Parathyroid adenoma (tissue), 2 donors: ENCODE measurements around the gene FAM110D.

Experiments
- H2AFZ ChIP-seq: fragments of 300-600 bp; sonication (generic); one replicate; pipeline ENCODE4 v1.7.0; 2017; ENCODE audit warnings: antibody characterized with exemption, mild to moderate bottlenecking
- H3K27ac ChIP-seq: fragments of 300-600 bp; sonication (generic); one replicate; pipeline ENCODE4 v1.7.0; 2017
- H3K27me3 ChIP-seq: fragments of 300-600 bp; sonication (generic); one replicate; pipeline ENCODE4 v1.7.0; 2017; ENCODE audit warnings: low read length; ENCODE audit not compliant: control insufficient read depth, insufficient read depth
- H3K36me3 ChIP-seq: fragments of 300-600 bp; sonication (generic); one replicate; pipeline ENCODE4 v1.7.0; 2017; ENCODE audit warnings: low read length; ENCODE audit not compliant: control insufficient read depth, insufficient read depth
- H3K4me1 ChIP-seq: fragments of 300-600 bp; sonication (generic); one replicate; pipeline ENCODE4 v1.7.0; 2017; ENCODE audit warnings: control low read depth
- H3K4me2 ChIP-seq: fragments of 300-600 bp; sonication (generic); one replicate; pipeline ENCODE4 v1.7.0; 2017; ENCODE audit warnings: low read length
- H3K4me3 ChIP-seq: fragments of 300-600 bp; sonication (generic); one replicate; pipeline ENCODE4 v1.7.0; 2017; ENCODE audit warnings: low read depth, low read length
- H3K79me2 ChIP-seq: fragments of 300-600 bp; sonication (generic); one replicate; pipeline ENCODE4 v1.7.0; 2017; ENCODE audit warnings: control low read depth
- H3K9ac ChIP-seq: fragments of 300-600 bp; sonication (generic); one replicate; pipeline ENCODE4 v1.7.0; 2017; ENCODE audit warnings: mild to moderate bottlenecking
- H3K9me3 ChIP-seq: fragments of 300-600 bp; sonication (generic); one replicate; pipeline ENCODE4 v1.7.0; 2017; ENCODE audit warnings: low read length; ENCODE audit not compliant: control insufficient read depth
- TF ChIP-seq, protein P1 (sequence below): fragments of 300-600 bp; sonication (generic); IDR thresholded peaks from one replicate; pipeline ENCODE4 v1.7.0; 2017; ENCODE audit warnings: antibody characterized with exemption, mild to moderate bottlenecking
- donor health status: primary hyperparathyroidism.

FAM110D gene

DNA sequence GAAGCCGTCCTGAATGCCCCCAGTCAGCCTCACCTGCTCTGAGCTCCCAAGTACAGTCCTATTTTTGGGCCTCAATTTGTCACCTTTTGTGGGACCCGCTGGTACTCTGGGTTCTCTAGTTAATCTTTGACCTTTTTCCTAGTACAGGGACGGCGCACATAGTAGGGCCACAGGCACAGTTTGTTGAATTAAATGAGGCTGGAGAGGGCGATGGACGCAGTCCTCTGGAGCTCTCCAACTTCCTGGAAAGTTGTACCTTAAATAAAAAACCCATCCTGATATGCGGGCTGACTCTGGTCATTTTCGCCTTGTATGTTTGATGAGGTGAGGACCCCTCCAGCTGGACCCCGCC is 4.8 kb downstream of the FAM110D start:
- Histone ChIP-seq H3K27me3 (no peaks in the 10 kb centered on the region), H3K9ac (no peak overlapping the region), H3K9me3 (no peaks in the 10 kb centered on the region), H3K4me3 (no peak overlapping the region), H3K27ac (no peak overlapping the region), H3K4me2 (peak overlapping the region; percentile 65), H3K4me1 (peaks cover 2% of the 10 kb centered on the region), H3K79me2 (no peaks in the 10 kb centered on the region), H2AFZ (peak overlapping the region; percentile 73), H3K36me3 (no peaks in the 10 kb centered on the region)
- TF ChIP-seq, protein P1, sequence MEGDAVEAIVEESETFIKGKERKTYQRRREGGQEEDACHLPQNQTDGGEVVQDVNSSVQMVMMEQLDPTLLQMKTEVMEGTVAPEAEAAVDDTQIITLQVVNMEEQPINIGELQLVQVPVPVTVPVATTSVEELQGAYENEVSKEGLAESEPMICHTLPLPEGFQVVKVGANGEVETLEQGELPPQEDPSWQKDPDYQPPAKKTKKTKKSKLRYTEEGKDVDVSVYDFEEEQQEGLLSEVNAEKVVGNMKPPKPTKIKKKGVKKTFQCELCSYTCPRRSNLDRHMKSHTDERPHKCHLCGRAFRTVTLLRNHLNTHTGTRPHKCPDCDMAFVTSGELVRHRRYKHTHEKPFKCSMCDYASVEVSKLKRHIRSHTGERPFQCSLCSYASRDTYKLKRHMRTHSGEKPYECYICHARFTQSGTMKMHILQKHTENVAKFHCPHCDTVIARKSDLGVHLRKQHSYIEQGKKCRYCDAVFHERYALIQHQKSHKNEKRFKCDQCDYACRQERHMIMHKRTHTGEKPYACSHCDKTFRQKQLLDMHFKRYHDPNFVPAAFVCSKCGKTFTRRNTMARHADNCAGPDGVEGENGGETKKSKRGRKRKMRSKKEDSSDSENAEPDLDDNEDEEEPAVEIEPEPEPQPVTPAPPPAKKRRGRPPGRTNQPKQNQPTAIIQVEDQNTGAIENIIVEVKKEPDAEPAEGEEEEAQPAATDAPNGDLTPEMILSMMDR = no peak

DNA sequence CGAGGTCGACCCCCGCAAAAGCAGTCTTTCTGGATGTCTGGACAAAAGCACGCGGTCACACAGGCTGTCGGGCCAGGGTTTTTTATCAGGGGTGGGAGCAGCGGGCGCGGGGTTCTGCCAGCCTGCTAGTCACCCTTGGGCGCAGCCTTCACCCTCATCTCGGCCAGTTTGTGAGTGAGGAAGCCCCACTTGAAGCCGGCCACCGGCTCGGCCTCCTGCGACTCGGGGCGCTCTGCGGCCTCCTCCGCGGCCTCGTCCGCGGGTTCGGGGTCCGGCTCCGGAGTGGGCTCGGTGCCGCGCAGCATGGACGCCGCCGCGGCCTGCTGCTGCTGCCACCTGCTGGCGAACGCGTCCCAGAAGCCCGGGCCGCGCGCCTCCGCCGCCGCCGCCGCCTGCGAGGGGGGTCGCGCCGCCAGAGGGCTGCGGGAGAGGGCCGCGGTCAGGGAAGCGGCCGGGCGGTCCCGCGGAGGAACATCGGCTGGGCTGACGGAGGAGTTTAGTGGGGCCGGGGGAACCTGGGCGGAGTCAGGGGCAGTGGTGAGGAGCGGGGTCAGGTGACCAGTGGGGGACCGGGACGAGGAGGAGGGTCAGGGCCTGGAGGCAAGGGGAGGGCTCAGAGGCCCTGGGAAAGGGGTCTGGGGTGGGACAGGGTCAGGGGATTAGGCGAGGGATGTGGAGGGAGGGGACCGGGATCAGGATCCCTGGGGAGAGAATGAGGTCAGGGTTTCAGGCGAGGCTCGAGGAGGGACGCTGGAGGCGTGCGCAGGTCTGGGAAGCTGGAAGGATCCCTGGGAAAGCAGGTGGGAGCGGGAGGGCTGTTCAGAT is 5.4 kb downstream of the FAM110D start:
- H3K4me1 ChIP-seq = peaks cover 8% of the 10 kb centered on the region
- H3K79me2 ChIP-seq = no peaks in the 10 kb centered on the region
- H2AFZ ChIP-seq = peak overlapping the region; percentile 73
- H3K4me3 ChIP-seq = no peak overlapping the region
- no peaks in the 10 kb centered on the region for H3K9me3 ChIP-seq
- TF ChIP-seq, protein P1 = no peak
- H3K27ac ChIP-seq = peak overlapping the region; percentile 7
- H3K36me3 ChIP-seq = no peaks in the 10 kb centered on the region
- H3K27me3 ChIP-seq = no peaks in the 10 kb centered on the region
- peak overlapping the region; percentile 65 for H3K4me2 ChIP-seq
- H3K9ac ChIP-seq = no peak overlapping the region

DNA sequence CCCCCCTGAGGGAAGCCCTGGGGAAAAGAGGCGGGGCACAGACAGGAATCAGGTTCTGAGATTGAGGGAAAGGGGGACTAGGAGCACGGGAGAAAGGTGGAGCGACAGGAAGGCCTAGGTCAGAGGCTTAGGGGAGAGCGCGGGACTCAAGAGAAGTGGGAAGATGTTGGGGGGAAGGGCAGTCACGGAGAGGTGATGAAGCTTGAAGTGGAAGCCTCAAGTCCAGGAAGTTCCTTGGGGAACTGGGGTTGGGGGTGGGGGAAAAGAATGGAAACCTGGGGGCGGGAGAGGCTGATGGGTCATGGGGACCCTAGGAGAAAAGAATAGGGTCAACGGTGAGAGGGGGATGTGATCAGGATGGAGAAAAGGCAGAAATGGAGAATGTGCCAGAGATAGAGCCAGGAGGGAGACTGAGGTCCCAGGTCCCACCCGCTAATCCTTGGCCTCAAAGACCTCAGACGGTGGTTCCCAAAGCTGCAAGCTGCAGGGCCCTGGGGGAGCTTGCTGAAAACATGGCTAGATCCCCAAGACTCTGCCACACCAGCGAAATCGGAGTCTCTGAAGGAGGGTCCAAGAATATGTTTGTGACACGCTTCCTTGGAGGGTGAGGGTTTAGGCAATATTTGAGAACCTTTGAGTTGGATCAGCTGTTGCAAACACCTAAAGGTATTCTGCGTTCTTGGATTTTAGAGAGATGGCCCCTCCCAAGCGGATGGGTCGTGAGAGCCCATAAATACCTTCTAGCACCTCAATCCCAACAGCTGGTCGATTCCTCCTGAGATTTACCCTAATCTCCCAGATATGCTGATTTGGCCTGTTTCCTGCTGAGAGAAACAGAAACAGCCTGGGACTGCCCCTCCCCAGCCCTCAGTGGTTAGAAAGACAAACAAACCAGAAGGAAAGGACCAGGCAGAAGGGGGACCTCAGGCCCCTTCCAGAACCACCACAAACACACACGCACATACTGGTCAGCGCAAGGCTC is 6.3 kb downstream of the FAM110D start:
- Histone ChIP-seq H3K4me2 (no peak overlapping the region), H3K27ac (no peak overlapping the region), H3K36me3 (no peaks in the 10 kb centered on the region), H3K79me2 (no peaks in the 10 kb centered on the region), H2AFZ (peak overlapping the region; percentile 62), H3K9ac (no peak overlapping the region), H3K4me3 (no peak overlapping the region), H3K4me1 (peaks cover 8% of the 10 kb centered on the region), H3K9me3 (no peaks in the 10 kb centered on the region), H3K27me3 (no peaks in the 10 kb centered on the region)
- TF ChIP-seq, protein P1 = no peak

DNA sequence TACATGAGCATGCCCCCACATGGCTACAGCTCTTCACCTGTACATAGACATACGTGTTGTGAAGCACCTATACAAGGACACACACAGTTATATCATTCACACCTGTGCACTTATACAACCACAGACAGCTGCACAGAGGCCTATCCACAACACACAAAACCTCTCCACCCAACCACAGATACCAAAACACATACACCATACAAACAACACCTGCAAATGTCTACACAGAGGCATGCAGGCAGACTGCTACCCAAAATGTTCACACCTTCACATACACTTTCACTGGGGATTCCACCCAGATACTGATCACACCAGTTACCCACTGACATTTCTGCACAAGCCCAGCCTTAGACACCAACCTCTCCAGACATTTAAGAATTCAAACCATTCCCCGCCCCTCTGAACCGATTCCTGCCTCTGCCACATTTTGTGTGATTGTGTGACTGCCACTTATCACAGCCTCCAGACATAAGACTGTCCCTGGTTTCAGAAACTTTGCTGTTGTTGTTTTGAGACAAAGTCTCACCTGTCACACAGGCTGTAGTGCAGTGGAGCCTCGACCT is 7.9 kb downstream of the FAM110D start:
- no peak overlapping the region for H3K4me3 ChIP-seq
- no peaks in the 10 kb centered on the region for H3K79me2 ChIP-seq
- no peak overlapping the region for H3K4me2 ChIP-seq
- no peak overlapping the region for H3K9ac ChIP-seq
- no peaks in the 10 kb centered on the region for H3K9me3 ChIP-seq
- H3K27ac ChIP-seq = no peak overlapping the region
- no peaks in the 10 kb centered on the region for H3K27me3 ChIP-seq
- H3K4me1 ChIP-seq = peaks cover 13% of the 10 kb centered on the region
- no peak overlapping the region for H2AFZ ChIP-seq
- no peaks in the 10 kb centered on the region for H3K36me3 ChIP-seq
- TF ChIP-seq, protein P1 = no peak
